ENCODE measurements around the gene ING2.

DNA sequence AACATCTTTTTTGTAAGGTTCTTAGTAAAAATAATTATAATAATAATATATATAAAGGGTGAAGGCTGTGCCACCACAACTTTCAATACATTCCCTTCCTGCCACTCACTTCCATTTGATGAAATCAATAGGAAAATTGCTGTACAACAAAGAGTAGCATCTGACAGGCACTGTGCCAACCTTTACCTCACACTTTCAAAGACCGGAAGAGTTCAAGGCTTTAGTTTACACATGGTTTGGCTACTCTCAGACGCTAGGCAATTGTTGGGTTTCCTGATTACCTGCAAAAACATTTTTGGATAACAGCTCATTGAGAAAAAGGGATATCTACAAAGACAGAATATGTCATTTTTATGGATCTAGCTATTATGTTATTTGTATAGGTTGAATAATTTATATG lies 5.5 kb upstream of the ING2 start:
- no peak for TF ChIP-seq POLR2AphosphoS5 (IDR thresholded peaks at IDR 0.05; ENCODE audit: low read depth, low read length)
- TF ChIP-seq POLR2A (IDR thresholded peaks at IDR 0.05; ENCODE audit: low read depth, low read length): no peak
